Calu3 (cell line): Measurements from ENCODE around the gene TIPRL. TPM values are rescaled to one million over a fixed set of nuclear protein-coding genes. Genes with fewer than 3 reads are reported as not detected.

Source experiments
- BruUV-seq: library from RNA; stranded (reverse); fragments of 400-500 nt; replicated peaks from 2 replicates; lab custom pipeline; 2021; lab: Mats Ljungman, UMichigan
- CTCF ChIA-PET: fragments of 300-600 bp; sonication (Branson Sonifier 250); formaldehyde crosslinking; loops from one replicate; lab custom pipeline; 2022; ENCODE audit warnings: antibody characterized with exemption; lab: Charles Lee
- DNase-seq: peaks from one replicate; pipeline ENCODE4 v3.0.0; 2022
- H3K27ac Mint-ChIP-seq: one replicate; pipeline ENCODE4 v1.8.0; 2022; ENCODE audit warnings: mixed read lengths; ENCODE audit not compliant: unreplicated experiment
- H3K27me3 Mint-ChIP-seq: one replicate; pipeline ENCODE4 v1.8.0; 2022; ENCODE audit warnings: mixed read lengths; ENCODE audit not compliant: unreplicated experiment
- H3K36me3 Mint-ChIP-seq: one replicate; pipeline ENCODE4 v1.8.0; 2022; ENCODE audit warnings: mild to moderate bottlenecking, moderate library complexity, mixed read lengths; ENCODE audit not compliant: insufficient read depth, unreplicated experiment
- H3K4me1 Mint-ChIP-seq: one replicate; pipeline ENCODE4 v1.8.0; 2022; ENCODE audit warnings: mild to moderate bottlenecking, low read depth, mixed read lengths; ENCODE audit not compliant: unreplicated experiment
- H3K4me3 Mint-ChIP-seq: one replicate; pipeline ENCODE4 v1.8.0; 2022; ENCODE audit warnings: mild to moderate bottlenecking, low read depth, moderate library complexity, mixed read lengths; ENCODE audit not compliant: unreplicated experiment
- H3K9me3 Mint-ChIP-seq: one replicate; pipeline ENCODE4 v1.8.0; 2022; ENCODE audit warnings: low read depth, mixed read lengths; ENCODE audit not compliant: unreplicated experiment
- CTCF ChIP-seq: fragments of 200-600 bp; IDR thresholded peaks from one replicate; pipeline ENCODE4 v1.8.0; 2022; ENCODE audit warnings: antibody characterized with exemption; ENCODE audit not compliant: unreplicated experiment
- intact Hi-C: fragments of 100-400 bp; cut with micrococcal nuclease; formaldehyde crosslinking; loops from one replicate; pipeline ENCODE4 v1.10.0; 2022; ENCODE audit not compliant: unreplicated experiment
- total RNA-seq: library from RNA; stranded (reverse); gene quantifications from 2 replicates; pipeline ENCODE4 v1.2.3, GENCODE V29; 2022

Gene TIPRL
- total RNA-seq, 1 experiment from 2014 or later, result 41.6 TPM

- H3K4me3 Mint-ChIP-seq, result no peak overlapping the region
Observed at GRCh38 chr1:168187177-168187576, 8.4 kb downstream of the TIPRL start.

GRCh38 chr1:168190403-168190802, 11.6 kb downstream of the TIPRL start:
- H3K4me3 Mint-ChIP-seq, result no peak overlapping the region
- no peaks in the 10 kb centered on the region for H3K27me3 Mint-ChIP-seq
- H3K36me3 Mint-ChIP-seq, result peaks cover 26% of the 10 kb centered on the region
- no peak for DNase-seq
- intact Hi-C loops, result no loop called here
- no peak for TF ChIP-seq CTCF
- H3K4me1 Mint-ChIP-seq, result peaks cover under 1% of the 10 kb centered on the region
- CTCF ChIA-PET, result no interaction called here
- H3K9me3 Mint-ChIP-seq, result no peaks in the 10 kb centered on the region
- no peak overlapping the region for H3K27ac Mint-ChIP-seq
- BruUV-seq, result no TSS peak

More at GRCh38 chr1:168187177-168187576, 8.4 kb downstream of the TIPRL start:
- CTCF ChIA-PET, result no interaction called here
- H3K27me3 Mint-ChIP-seq, result no peaks in the 10 kb centered on the region
- TF ChIP-seq CTCF, result no peak
- BruUV-seq, result no TSS peak
- H3K36me3 Mint-ChIP-seq, result peaks cover 27% of the 10 kb centered on the region
- no peaks in the 10 kb centered on the region for H3K9me3 Mint-ChIP-seq
- intact Hi-C loops, result no loop called here
- H3K27ac Mint-ChIP-seq, result no peak overlapping the region
- no peaks in the 10 kb centered on the region for H3K4me1 Mint-ChIP-seq
- DNase-seq, result no peak

GRCh38 chr1:168195199-168196135, 16.7 kb downstream of the TIPRL start:
- BruUV-seq, result no TSS peak
- CTCF ChIA-PET, result no interaction called here
- H3K9me3 Mint-ChIP-seq, result no peaks in the 10 kb centered on the region
- TF ChIP-seq CTCF, result no peak
- intact Hi-C loops, result no loop called here
- no peak for DNase-seq
- H3K27me3 Mint-ChIP-seq, result no peaks in the 10 kb centered on the region
- H3K36me3 Mint-ChIP-seq, result peaks cover 16% of the 10 kb centered on the region
- no peak overlapping the region for H3K4me3 Mint-ChIP-seq
- H3K4me1 Mint-ChIP-seq, result peaks cover 8% of the 10 kb centered on the region
- no peak overlapping the region for H3K27ac Mint-ChIP-seq

GRCh38 chr1:168199056-168199455, 20.3 kb downstream of the TIPRL start:
- Mint-ChIP-seq H3K27me3 (no peaks in the 10 kb centered on the region), H3K27ac (no peak overlapping the region), H3K4me1 (peaks cover 29% of the 10 kb centered on the region), H3K4me3 (no peak overlapping the region), H3K9me3 (no peaks in the 10 kb centered on the region), H3K36me3 (no peaks in the 10 kb centered on the region)
- intact Hi-C loops, result no loop called here
- DNase-seq, result no peak
- BruUV-seq, result no TSS peak
- CTCF ChIA-PET, result no interaction called here
- TF ChIP-seq CTCF, result no peak
